Measurements from ENCODE around the gene TBC1D9.

TBC1D9 gene

DNA sequence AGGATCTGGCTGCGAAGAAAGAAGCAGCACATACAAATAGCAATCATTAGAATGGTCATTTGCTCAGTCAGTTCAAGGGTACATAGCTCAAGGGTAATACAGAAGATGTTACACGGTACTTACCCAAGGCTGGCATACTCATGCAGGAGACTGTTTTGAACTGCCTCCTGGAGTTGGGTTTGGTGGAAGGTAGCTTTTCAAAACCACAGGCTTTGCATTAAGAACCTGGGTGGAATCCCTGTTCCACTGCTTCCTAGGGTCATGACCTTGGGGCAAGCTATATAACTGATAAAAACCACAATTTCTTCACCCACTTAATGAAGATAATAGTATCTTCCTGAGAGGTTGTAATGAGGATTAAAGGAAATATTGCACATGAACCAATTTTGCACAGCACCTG lies 36.5 kb downstream of the TBC1D9 start:
- no peak for DNase-seq

DNA sequence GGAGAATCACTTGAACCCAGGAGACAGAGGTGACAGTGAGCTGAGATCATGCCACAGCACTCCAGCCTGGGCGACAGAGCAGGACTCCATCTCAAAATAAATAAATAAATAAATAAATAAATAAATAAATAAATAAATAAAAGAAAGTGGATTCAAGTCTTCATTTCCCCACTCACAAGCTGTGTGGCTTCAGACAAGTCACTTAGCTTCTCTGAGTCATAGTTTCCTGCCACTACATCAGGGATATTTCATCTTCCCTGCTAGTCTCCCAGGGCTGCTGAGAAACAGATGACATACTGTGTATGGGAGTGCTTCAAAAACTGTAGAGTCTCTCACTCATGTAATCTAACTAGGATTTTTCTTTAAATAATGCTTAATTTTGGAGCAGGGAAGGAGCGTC lies 37.2 kb downstream of the TBC1D9 start:
- DNase-seq, result peak; percentile 36

DNA sequence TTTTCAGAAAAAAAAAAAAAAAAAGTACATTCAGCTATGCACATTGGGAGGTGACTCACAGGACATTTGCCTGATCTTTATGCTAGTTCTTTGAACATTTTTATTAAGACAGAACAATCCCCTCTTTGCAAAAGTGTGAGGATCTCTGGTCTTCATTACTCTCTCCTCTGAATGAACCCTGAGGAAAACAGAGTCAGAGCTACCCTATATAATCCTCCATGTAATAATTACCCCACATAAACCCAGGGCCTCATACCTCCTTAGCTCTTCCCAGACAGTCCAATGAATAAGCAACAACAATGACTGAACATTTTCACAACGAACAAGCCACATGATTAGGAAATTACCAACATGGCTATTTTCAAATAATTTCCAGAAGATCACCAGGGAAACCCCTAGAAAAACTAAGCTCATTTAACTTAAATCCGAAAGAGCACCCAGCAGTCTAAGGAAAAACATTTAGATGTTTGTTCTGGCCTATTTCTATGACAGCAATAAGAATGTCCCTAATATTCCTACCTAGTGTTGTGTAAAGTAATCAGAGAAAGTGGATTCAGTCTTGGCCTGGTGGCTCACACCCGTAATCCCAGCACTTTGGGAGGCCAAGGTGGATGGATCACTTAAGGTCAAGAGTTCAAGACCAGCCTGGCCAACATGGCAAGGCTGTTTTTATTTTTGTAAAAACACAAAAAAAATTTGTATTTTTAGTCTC lies 37.8 kb downstream of the TBC1D9 start:
- DNase-seq, result peak; percentile 35

DNA sequence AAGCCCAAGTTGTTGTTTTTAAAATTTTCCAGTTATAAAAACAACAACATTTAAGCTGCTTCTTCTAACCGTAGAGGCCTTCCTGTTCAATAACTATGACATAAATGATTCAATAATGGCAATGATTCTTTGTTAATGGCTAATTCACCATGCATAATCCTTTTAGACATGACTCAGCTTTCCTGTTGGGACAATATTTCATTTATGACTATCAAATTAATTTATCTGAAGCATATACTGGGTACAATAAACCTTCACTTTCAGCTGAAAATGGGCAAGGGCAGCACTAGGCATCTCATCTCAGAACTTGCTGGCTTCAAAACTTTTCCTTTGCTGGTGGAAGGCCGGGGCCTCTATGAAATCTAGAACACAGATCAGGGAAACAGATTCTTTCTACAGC lies 38.9 kb downstream of the TBC1D9 start:
- no peak for DNase-seq

DNA sequence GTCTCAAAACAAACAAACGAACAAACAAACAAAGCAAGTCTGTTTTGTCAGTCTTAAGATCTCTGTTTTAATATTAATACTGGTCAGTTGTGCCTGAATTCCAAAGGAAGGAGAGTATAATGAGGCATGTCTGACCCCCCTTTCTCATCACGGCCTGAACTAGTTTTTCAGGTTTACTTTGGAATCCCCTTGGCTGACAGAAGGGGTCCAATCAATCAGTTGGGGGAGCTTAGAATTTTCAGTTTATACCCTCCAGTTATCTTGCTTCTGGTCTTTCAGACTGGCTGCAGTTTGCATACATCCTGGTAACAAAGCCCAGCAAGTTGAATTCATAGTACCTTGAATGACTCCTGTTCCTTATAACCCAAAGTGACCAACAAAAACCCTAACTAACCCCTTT lies 41.1 kb downstream of the TBC1D9 start:
- no peak for DNase-seq

GRCh38 chr4:140711910-140712309 lies 44.3 kb downstream of the TBC1D9 start:
- DNase-seq, result no peak

DNA sequence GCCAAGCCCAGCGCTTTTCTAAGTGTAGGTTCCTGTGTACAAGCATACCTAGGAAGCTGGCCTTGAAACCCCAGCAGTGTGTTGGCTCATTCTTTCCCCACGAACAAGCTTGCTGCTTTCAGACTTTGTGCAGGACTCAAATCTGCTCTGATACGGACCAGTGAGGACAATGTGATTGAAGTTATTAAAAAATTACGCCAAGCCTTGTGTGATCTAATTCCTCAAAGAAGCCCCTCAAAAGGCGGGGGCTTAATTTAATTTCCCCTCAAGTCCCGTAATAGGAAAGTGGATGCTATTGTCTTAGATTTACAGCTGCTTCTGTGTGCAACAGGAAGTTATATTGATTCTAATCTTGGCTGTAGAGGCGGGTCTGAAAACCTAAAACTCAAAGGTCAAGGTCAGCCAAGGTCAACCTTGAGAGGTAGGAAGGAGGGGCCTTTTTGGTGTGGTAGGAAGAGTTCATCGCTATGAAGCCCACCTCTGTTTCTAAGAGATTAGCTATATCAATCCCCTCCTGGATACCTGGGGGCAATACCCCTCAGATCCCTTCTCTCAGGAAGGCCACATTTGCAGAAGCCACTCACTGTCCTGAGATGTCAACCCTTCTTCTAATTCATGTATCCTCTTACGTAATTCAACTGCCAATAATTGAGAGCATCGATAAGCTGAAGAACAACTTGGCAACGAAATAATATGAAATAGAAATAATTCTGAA lies 45.1 kb downstream of the TBC1D9 start:
- no peak for DNase-seq

DNA sequence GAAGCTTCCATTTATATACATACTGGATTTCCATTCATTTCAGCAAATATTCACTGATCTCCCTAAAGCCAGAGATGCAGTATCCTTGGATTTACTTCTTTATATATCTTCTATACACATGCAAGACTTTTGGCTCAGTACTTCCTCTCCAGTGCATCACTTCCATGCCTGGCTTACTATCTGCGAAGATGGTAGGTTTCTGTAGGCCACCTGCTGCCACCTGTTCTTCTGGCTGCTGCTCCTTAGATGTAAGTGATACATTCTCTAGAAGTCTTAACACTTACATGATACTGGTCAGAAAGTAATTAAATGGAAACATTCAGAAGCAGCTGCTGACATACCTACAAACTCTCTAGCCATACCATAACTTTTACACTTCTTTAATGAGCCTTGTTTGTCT lies 48.9 kb downstream of the TBC1D9 start:
- DNase-seq, result no peak

- DNase-seq, result no peak
Measured at GRCh38 chr4:140706665-140707064, 49.5 kb downstream of the TBC1D9 start.

DNA sequence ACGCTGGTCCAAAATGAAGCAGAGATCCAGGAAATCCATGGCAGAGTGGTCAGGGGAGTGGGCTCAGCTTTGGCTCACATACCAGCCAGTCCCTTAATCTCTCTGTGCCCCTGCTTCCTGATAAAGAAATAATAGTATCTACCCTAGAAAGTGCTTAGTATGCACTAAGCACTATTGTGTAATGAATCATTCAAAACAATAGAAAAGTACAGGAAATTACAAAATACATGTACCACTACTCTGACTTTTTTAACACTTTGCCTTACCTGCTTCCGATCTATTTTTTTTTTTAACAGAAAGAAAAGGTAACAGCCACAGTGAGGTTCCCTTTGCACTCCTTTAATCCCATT lies 49.9 kb downstream of the TBC1D9 start:
- no peak for DNase-seq

DNA sequence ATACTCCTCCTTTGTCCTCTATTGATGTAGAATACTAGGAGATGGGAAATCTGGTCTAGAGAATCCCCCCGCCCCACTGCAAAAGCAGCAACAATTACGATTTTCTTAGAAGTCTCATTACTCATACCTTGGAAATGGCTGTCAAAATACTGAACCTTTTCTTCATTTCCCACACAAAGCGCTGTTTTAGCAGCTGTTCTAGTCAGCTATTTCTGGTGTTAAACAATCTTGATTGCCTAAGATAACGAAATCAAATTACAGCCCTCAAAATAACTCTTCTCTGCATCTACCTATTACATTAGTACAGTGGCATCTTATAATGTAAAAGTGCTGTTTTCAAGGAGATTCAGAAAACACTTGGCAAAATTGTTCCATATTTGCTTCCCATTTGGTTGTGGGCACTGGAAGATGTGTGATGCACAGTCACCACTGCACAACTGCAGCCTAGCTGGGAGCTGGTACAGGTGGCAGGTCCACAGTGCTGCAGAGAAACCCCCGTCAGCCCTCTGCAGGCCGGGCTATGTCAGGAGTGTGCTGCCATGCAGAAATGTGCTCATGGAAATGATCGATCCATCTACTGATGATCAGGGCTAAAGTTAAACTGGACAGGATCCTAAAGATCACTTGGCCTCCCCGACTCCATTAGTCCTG lies 50.4 kb downstream of the TBC1D9 start:
- DNase-seq, result no peak

DNA sequence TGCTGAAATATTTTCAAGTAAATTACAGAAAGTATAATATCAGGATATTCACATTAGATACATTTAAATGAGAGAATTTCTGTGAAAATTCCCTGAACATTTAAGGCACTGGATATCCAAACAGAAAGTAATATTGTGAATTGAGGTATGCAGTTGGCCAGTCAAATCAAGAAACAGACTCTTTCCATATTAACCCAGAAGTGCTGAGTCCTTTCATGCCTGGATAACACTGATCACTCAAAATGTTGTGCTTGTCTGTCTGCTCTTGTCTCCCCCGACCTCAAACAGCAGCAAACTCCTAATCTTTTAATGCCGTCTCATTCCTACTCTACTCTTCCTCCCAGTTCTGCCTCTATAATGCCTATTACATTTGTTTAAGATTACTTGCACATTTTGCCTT lies 51.2 kb downstream of the TBC1D9 start:
- no peak for DNase-seq

DNA sequence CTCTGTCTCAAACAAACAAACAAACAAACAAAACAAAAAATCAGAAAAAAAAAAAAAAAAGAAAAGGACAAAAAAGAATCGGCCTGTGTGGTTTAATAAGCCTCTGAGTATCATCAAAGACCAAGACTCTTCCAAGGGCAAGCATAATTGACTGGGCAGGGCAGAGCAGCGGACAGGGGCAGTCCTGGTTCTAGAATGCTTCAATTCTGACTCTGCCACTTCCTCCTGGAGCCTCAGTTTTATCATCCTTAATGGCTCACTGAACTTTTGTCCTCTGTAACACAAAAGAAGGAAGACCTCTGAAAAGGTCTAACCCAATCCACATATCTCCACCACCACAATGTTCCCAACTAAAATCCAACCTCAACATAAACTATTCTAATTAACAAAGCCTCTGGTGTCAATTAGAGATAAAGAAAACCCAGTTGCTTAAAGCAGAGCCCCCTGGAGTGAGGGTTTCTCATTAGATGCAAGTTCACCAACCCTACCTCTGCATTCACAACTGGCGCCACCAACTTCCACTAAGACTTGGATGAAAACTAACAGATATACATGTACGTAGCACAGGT lies 51.7 kb downstream of the TBC1D9 start:
- no peak for DNase-seq

DNA sequence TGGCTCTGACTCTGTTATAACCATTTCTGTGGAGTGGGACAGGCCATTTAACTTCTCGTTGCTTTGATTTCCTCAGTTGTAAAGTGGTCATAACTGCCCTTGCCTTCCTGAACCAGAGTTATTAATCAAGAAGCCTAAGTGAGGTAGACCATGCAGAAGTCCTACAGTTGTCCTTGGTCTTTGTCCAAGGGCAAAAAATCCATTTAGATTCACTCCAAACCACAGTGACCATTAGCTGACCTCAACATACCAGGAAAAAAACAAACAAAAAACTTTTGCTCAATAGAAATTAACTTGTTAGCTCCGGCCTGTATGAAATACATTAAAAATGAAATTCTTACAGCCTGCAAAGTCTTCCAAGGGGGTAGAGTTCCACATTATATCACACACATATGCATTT lies 52.7 kb downstream of the TBC1D9 start:
- DNase-seq, result peak; percentile 10

DNA sequence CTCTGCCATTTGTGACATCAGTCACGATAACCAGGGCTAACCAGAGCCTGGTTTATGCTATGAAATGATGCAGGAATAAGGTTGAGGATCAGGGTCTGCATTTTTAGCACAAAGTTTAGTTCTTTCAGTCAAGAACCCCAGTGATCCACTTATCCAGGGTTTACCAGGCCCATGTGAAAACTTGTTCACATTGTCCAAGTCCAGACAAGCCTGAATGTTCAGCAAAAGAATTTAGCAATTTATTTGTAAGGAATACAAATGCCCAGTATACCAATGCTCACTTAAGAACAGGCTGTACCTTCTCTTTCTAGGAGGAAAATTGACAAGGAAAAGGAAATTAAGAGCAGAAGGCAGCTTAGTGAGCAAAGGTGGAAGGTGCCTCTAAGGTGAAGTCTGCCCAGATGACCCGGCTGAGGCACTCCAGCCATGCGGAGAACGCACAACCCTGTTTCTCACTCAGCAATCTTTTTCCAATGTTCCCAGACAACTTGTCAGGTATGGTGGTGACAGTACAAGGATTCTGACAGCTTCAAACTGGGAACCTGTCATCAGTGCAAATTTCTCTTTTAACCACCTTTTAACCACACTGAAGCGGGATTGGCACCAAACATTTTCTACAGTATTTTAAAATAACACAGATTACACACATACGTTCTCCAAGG lies 54.0 kb downstream of the TBC1D9 start:
- no peak for DNase-seq

DNA sequence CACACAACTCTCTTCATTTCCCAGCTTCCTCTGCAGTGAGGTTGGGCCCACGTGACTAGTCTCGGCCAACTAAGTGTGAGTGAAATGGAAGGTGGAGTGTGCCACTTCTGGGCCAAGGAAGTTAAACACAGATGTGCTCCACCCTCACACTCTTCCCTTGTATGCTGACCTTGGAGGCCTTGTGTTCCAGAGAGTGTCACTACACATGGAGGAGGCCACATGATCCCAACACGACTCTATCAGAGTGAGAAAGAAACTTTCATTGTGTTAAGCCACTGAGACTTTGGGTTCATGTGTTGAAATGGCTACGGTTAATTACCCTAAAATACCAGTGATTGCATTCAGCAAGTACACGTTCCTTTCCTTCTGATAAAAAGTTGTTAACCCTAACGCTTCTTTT lies 55.1 kb downstream of the TBC1D9 start:
- no peak for DNase-seq

- no peak for DNase-seq
Measured at GRCh38 chr4:140697709-140698560, 58.2 kb downstream of the TBC1D9 start.

DNA sequence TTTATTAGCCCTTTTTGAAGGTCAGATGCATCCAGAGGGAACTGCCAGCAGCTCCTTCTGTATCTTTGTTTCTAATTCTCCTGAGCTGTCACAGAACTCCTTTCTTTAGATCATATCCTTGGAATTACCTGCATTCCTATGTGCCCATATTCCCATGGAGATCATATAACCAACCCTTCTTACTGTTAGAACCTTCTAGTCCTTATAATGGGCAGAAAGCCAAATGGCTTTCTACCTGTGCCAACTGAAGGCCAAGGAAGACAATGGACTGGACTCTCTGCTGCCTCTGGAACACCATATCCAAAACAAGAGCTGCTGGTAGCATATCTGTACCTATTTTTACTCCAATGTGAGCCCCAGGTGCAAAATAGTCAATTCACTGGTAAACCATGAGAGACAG lies 60.7 kb downstream of the TBC1D9 start:
- DNase-seq, result no peak

DNA sequence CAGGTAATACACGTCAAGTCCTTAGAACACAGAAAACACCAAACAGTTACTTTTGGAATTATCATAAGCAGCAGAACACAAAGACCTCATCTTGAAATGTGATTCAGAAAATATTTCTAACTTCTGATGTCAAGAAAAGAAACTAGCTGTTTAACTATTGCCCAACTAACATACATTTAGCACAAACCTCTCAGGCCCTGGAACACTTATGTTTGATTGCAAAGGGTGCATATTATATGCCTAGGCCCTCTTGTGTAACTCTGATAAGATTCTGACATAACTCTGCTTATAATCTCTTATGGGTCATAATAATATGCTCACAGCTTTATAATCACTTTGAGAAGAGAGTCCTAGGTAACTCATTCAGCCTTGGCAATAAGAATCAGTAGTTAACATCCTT lies 62.6 kb downstream of the TBC1D9 start:
- no peak for DNase-seq

DNA sequence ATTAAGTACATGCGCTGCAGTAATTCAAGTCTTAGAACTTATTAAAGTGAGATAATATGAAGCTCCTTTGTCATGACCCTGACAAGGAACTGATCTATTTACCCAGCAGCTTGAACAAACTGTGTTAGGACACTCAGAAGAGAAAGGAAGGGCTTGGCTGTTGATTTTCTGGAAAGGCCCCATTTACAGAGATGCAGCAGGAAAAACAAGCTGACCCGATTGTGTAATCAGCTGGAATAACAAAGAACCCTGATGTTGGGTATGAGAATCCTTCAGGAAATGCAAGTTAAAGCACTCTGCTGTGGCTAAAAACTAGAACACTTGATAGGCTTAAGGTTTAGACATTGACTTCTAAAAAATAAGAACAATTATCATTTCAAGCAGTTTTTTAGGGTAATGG lies 64.8 kb downstream of the TBC1D9 start:
- peak; percentile 22 for DNase-seq

DNA sequence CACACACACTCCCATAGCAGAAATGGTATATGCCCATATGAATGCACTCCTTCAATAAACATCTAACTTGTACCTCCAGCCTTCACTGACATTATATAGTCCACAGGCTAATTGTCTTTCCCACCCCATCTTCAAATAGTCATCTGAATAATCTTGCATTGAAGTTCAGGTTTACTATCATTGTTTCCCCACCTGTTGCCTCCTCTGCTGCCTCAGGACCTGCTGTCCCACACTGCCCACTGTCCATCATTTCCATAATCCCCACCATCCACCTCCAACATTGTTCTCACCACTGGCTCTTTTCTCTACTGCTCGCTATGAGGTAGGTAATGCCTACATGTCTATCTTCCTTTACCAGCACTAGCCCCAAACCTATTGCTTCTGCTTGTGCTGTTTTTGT lies 66.1 kb downstream of the TBC1D9 start:
- no peak for DNase-seq

DNA sequence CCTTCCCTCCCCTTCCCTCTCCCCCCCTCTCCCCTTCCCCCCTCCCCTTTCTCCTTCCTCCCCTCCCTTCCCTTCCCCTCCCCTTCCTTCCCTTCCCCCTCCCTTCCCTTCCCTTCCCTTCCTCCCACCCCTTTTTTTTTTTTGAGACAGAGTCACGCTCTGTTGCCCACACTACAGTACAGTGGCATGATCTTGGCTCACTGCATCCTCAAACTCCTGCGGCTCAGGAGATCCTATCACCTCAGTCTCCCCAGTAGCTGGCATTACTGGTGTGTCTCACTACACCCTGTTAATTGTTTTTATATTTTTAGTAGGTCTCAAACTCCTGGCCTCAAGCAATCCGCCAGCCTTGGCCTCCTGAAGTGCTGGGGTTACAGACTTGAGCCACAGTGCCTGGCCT lies 66.6 kb downstream of the TBC1D9 start:
- DNase-seq, result no peak
